Activated CD8-positive, alpha-beta memory T cell treated with anti-CD3 and anti-CD28 coated beads, Interleukin-2, amount 50 U/mL, for 48 hours (primary cell): ENCODE results near the gene TRIO.

Source experiments
- DNase-seq: peaks from one replicate; pipeline ENCODE4 v3.0.0-alpha.2; 2020

The TRIO gene

GRCh38 chr5:14171046-14171445, 27.9 kb downstream of the TRIO start:
- no peak for DNase-seq

GRCh38 chr5:14171621-14172020, 28.5 kb downstream of the TRIO start:
- no peak for DNase-seq

GRCh38 chr5:14172149-14172795, 29.1 kb downstream of the TRIO start:
- no peak for DNase-seq

GRCh38 chr5:14173377-14174229, 30.5 kb downstream of the TRIO start:
- no peak for DNase-seq

GRCh38 chr5:14174230-14174636, 31.1 kb downstream of the TRIO start:
- no peak for DNase-seq

GRCh38 chr5:14175381-14175780, 32.2 kb downstream of the TRIO start:
- DNase-seq = no peak

- no peak for DNase-seq
These were observed 33.7 kb downstream of the TRIO start for GRCh38 chr5:14176888-14177287.

GRCh38 chr5:14177634-14178033, 34.5 kb downstream of the TRIO start:
- DNase-seq = no peak

- DNase-seq = no peak
These were observed 34.9 kb downstream of the TRIO start for GRCh38 chr5:14178091-14178490.

- no peak for DNase-seq
These were observed 35.6 kb downstream of the TRIO start for GRCh38 chr5:14178671-14179211.

- no peak for DNase-seq
These were observed 36.3 kb downstream of the TRIO start for GRCh38 chr5:14179446-14179845.

GRCh38 chr5:14180437-14180836, 37.3 kb downstream of the TRIO start:
- no peak for DNase-seq

- DNase-seq = no peak
These were observed 38.3 kb downstream of the TRIO start for GRCh38 chr5:14181299-14181968.

- DNase-seq = no peak
These were observed 39.6 kb downstream of the TRIO start for GRCh38 chr5:14182761-14183160.

GRCh38 chr5:14183187-14183939, 40.2 kb downstream of the TRIO start:
- no peak for DNase-seq

- no peak for DNase-seq
These were observed 40.9 kb downstream of the TRIO start for GRCh38 chr5:14184082-14184481.

GRCh38 chr5:14184725-14185124, 41.6 kb downstream of the TRIO start:
- DNase-seq = no peak

- DNase-seq = no peak
These were observed 42.4 kb downstream of the TRIO start for GRCh38 chr5:14185326-14186058.

GRCh38 chr5:14186059-14186830, 43.1 kb downstream of the TRIO start:
- DNase-seq = no peak

- no peak for DNase-seq
These were observed 44.0 kb downstream of the TRIO start for GRCh38 chr5:14187157-14187556.

- DNase-seq = no peak
These were observed 44.5 kb downstream of the TRIO start for GRCh38 chr5:14187660-14188059.
